ENCODE results near the gene IBA57. TPM values are rescaled to one million over a fixed set of nuclear protein-coding genes. Genes with fewer than 3 reads are reported as not detected.

IBA57 gene
- total RNA-seq, 1 donor from 2014 or later = 7.2 TPM

- no peak for DNase-seq (ENCODE audit: extremely low read depth, low read depth, low spot score)
These were observed 9.7 kb upstream of the IBA57 start for GRCh38 chr1:228155596-228156514.

DNA sequence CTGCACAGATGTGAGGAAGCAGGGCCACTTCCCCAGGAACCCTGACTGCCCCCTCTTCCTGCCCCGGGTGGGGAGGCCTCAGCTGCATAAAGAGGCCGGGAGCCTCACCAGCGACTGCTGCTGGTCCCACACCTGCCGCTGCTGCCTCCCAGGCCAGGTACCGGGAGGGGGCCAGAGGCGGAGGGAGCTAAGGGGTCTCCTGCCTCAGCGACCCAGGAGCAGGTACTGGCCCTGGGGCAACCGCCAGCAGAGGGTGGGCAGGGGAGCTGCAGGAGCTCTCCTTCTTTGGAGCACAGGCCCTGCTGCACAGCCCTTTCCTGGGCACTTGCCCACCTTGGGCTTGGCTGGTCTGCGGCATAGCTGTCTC is 9.1 kb upstream of the IBA57 start:
- DNase-seq (ENCODE audit: extremely low read depth, low read depth, low spot score) = no peak

DNA sequence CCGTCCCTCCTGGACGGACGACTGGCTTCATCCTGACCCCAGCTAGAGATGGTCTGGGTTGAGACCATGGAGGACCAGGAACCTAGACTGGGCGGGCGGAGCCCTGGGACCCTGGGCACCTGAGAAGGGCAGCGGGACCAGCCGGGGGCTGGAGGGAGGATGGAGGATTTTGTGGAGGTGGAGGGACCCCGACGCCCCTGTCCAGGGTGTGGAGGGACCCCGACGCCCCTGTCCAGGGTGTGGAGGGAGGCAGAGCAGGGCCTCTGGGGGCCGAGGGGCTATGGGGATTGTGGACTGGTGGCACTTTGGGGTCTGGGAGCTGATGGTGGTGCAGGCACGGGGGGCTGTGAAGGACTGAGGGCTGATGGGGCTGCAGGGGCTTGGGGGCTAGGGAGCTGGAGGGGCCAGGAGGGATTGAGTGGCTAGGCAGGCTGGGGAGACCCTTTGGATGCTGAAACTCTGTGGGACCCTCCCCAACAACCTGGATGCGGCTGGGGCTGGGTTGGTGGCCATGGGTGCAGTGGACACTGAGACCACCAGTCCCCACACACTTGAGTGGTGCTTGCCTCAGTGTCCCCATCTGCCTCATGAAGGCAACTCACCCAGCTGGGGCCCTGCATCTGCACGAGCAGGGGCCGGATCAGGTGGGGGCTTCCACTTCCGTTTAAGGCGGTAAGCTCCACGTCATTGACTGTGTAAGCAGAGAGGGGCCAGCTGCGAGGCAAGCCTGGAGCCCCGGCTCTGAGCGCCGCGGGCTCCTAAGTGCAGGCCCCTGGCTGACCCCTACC is 8.5 kb upstream of the IBA57 start:
- no peak for DNase-seq (ENCODE audit: extremely low read depth, low read depth, low spot score)

- DNase-seq (ENCODE audit: extremely low read depth, low read depth, low spot score) = no peak
These were observed 7.9 kb upstream of the IBA57 start for GRCh38 chr1:228157729-228158126.

DNA sequence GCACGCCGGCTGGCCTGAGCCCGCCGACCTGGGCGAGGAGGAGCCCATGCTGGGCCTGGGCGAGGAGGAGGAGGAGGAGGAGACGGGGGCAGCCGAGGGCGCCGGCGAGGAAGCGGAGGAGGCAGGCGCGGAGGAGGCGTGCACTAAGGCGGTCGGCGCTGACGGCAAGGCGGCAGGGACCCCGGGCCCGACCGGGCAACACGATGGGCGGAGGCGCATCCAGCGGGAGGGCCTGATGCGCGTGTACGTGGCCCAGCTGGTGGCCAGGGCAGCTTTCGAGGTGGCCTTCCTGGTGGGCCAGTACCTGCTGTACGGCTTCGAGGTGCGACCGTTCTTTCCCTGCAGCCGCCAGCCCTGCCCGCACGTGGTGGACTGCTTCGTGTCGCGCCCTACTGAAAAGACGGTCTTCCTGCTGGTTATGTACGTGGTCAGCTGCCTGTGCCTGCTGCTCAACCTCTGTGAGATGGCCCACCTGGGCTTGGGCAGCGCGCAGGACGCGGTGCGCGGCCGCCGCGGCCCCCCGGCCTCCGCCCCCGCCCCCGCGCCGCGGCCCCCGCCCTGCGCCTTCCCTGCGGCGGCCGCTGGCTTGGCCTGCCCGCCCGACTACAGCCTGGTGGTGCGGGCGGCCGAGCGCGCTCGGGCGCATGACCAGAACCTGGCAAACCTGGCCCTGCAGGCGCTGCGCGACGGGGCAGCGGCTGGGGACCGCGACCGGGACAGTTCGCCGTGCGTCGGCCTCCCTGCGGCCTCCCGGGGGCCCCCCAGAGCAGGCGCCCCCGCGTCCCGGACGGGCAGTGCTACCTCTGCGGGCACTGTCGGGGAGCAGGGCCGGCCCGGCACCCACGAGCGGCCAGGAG is 7.2 kb upstream of the IBA57 start:
- no peak for DNase-seq (ENCODE audit: extremely low read depth, low read depth, low spot score)

GRCh38 chr1:228159008-228159665 is 6.5 kb upstream of the IBA57 start:
- DNase-seq (ENCODE audit: extremely low read depth, low read depth, low spot score) = no peak

- no peak for DNase-seq (ENCODE audit: extremely low read depth, low read depth, low spot score)
These were observed 5.3 kb upstream of the IBA57 start for GRCh38 chr1:228160201-228160761.

- DNase-seq (ENCODE audit: extremely low read depth, low read depth, low spot score) = no peak
These were observed 4.2 kb upstream of the IBA57 start for GRCh38 chr1:228161362-228161761.

GRCh38 chr1:228161866-228162265 is 3.7 kb upstream of the IBA57 start:
- no peak for DNase-seq (ENCODE audit: extremely low read depth, low read depth, low spot score)

DNA sequence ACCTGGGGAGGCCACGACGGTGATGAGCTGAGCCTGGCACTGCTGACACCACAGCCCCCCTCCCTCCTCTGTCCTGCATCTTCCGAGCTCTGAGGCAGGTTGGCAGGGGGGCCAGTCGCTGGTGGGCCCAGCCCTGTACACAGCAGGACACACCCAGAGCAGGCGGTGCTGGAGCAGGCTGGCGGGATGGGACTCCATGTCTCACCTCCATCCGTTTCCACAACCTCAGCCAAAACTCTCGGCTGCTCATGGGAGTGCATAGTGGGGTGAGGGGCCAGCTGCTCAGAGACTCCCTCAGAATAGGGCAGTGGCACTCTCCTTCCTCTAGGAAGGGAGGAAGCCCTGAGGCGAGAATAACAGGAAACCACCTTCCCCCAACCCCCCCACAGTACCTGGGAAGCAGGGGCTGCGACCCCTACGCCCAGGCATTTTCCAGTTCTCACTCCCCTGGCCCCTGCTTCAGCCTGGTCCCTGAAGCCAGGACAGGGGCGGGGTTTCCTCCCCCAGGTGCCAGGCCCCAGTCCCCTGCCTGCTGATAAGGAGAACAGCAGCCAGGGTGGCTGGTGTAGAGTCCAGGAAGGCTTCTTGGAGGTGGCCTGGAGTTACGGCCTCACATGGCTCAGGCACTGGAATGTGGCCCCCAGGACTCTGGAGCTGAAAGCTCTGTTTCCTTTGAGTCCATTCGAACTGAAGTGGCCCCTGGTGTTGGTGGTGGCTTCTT is 3.2 kb upstream of the IBA57 start:
- no peak for DNase-seq (ENCODE audit: extremely low read depth, low read depth, low spot score)

DNA sequence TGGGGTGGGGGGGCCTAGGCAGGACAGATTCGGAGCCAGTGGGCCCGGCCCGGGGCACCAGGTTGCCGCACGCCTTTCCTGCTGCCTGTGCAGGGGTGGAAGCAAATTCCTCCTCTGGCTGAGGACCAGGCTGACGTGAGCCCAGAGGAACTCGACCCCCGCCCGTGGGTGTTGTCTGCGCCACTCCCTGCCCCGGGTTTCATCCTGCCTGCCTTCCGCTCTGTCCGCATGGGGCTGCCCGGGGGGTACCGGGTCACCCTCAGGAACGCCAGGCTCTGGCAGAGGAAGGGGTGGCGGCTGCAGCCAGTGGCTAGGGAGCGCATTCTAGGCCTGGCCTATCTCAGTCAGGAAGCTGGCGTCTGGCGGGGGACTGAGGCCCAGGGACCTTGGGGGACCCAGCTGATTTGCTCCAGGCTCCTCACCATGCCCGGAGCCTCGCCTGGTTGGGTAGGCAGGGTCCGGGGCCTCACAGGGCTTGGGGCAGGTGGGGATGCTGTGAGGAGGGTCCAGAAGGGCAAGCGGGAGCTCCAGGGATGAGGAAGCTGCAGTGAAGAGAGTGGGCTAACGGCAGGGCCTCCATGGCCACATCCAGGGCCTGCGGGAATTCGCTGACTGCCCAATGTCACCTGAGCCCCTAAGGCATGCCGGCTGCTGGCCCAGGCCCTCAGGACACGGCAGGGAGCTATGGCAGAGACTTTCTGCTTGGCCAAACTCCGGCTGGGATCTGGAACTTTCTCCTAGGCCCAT is 2.4 kb upstream of the IBA57 start:
- no peak for DNase-seq (ENCODE audit: extremely low read depth, low read depth, low spot score)

- no peak for DNase-seq (ENCODE audit: extremely low read depth, low read depth, low spot score)
These were observed 1.7 kb upstream of the IBA57 start for GRCh38 chr1:228163776-228164519.

DNA sequence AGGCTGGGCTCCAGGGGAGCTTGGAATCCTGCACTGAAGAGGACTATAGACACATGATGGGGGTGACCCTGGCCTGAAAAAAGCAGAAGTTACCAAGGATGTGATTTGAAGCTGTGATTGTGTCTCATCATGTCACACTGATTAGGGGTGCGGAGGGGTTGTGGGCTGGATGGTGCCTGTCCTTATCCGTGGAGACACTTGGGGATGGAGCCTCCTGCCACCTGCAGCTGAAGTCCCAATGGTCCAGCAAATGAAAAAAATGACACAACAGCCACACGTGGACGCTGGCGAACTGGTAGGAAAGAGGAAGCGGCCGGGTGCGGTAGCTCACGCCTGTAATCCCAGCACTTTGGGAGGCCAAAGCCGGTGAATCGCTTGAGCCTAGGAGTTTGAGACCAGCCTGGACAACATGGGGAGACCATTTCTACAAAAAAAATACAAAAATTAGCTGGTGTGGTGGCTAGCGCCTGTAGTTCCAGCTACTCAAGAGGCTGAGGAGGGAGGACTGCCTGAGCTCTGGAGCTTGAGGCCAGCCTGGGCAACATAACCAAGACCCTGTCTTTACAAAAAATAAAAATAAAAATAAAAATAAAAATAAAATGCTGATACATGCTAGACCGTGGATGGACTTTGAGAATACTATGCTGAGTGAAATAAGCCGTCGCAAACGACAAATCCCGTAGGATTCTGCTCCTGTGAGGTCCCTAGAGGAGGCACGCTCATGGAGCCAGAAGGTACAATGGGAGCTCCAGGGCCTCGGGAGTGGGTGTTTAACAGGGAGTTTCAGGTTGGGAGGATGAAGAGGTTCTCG is 838 bp upstream of the IBA57 start:
- DNase-seq (ENCODE audit: extremely low read depth, low read depth, low spot score) = no peak

DNA sequence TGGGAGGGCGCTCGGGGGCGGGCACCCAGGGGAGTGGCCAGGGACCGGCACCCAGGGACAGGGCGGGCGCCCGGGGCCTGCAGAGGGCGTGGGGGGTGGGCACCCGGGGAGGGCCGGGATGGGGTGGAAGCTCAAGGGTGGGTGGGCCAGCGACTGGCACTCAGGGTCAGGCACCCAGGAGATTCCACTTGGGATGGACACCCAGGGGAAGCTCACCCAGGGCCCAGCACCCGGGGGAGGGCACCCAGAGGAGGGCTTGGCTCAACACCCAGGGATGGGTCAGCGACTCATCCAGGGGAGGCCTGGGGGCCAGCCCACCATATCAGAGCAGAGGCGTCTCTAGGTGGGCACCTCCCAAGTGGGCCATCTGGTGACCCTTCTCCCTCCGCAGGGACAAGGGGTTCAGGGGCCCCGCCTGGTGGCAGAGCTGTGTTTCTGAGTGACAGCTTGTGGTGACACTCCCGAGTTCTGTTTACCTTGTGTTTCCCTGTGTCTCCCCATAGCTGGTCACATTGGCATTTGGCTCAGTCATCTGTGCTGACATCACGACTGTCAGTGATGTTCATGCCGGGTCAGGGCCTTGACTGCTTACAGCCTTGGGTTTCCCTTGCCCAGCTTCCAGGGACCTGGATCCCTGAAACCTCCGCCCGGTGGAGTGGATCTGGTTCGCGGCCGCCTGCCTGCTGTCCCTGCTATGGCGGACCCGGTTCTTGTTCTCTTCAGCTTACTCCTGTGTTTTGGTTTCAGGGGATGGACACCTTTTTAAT is 749 bp downstream of the IBA57 start:
- no peak for DNase-seq (ENCODE audit: extremely low read depth, low read depth, low spot score)

- no peak for DNase-seq (ENCODE audit: extremely low read depth, low read depth, low spot score)
These were observed 3.1 kb downstream of the IBA57 start for GRCh38 chr1:228168563-228169270.

DNA sequence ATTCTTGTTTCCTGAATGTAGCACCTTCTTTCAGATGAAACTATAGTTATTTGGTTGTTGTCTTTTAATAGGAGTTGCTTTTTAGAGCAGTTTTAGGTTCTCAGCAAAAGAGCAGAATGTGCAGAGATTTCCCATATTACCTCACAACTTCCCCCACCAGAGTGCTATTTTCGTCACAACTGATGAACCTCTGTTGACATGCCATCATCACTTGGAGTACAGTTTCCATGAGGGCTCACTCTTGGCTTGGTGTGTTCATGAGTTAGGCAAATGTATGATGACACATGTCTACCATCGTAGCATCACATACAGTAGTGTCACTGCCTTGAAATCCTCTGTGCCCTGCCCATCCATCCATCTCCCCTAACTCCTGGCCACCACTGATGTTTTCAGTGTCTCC is 3.7 kb downstream of the IBA57 start:
- no peak for DNase-seq (ENCODE audit: extremely low read depth, low read depth, low spot score)

Data from glomerular endothelial cell (primary cell).